Measurements from ENCODE around the gene BRAT1. TPM values are rescaled to one million over a fixed set of nuclear protein-coding genes. Genes with fewer than 3 reads are reported as not detected.

Gene BRAT1
- polyA plus RNA-seq, 1 donor from 2014 or later, result 60.3 TPM

GRCh38 chr7:2493205-2494164 is 61.8 kb downstream of the BRAT1 start:
- Histone ChIP-seq H2AFZ (ENCODE audit: low read depth, low read length) (no peak overlapping the region), H3F3A (ENCODE audit: insufficient read depth, low read length, poor library complexity, severe bottlenecking) (no peaks in the 10 kb centered on the region), H3K36me3 (ENCODE audit: insufficient read depth, low read length) (no peaks in the 10 kb centered on the region), H3K9me2 (ENCODE audit: insufficient read depth, low read length) (no peaks in the 10 kb centered on the region), H4K20me1 (ENCODE audit: insufficient read depth) (no peaks in the 10 kb centered on the region), H3K9me3 (ENCODE audit: low read length) (no peaks in the 10 kb centered on the region), H3K4me3 (ENCODE audit: low read length) (no peak overlapping the region), H3K9ac (ENCODE audit: low read length) (no peak overlapping the region), H3K79me2 (replicated peaks; ENCODE audit: insufficient read depth, low read length) (no peaks in the 10 kb centered on the region), H3K4me2 (ENCODE audit: low read length) (no peak overlapping the region), H3K27ac (ENCODE audit: low read length) (no peak overlapping the region), H3K27me3 (ENCODE audit: insufficient read depth, low read depth, low read length) (no peaks in the 10 kb centered on the region)
- TF ChIP-seq, protein P1, sequence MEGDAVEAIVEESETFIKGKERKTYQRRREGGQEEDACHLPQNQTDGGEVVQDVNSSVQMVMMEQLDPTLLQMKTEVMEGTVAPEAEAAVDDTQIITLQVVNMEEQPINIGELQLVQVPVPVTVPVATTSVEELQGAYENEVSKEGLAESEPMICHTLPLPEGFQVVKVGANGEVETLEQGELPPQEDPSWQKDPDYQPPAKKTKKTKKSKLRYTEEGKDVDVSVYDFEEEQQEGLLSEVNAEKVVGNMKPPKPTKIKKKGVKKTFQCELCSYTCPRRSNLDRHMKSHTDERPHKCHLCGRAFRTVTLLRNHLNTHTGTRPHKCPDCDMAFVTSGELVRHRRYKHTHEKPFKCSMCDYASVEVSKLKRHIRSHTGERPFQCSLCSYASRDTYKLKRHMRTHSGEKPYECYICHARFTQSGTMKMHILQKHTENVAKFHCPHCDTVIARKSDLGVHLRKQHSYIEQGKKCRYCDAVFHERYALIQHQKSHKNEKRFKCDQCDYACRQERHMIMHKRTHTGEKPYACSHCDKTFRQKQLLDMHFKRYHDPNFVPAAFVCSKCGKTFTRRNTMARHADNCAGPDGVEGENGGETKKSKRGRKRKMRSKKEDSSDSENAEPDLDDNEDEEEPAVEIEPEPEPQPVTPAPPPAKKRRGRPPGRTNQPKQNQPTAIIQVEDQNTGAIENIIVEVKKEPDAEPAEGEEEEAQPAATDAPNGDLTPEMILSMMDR (IDR thresholded peaks at IDR 0.05; ENCODE audit: poor library complexity, severe bottlenecking), result no peak
- TF ChIP-seq EZH2 (IDR thresholded peaks at IDR 0.05; ENCODE audit: borderline replicate concordance, insufficient read depth, low read length, poor library complexity, severe bottlenecking), result no peak
- no peak for TF ChIP-seq SMC3 (conservative IDR thresholded peaks at IDR 0.05; ENCODE audit: poor library complexity)
- TF ChIP-seq REST (IDR thresholded peaks at IDR 0.05; ENCODE audit: borderline replicate concordance), result no peak
- TF ChIP-seq EP300 (conservative IDR thresholded peaks at IDR 0.05; ENCODE audit: poor library complexity, severe bottlenecking), result no peak
- no peak for TF ChIP-seq TAF1 (IDR thresholded peaks at IDR 0.05; ENCODE audit: low read depth)
- TF ChIP-seq MXI1 (conservative IDR thresholded peaks at IDR 0.05; ENCODE audit: poor library complexity, severe bottlenecking), result no peak
- no peak for TF ChIP-seq RAD21 (conservative IDR thresholded peaks at IDR 0.05)

GRCh38 chr7:2492038-2492437 is 63.3 kb downstream of the BRAT1 start:
- H3K9me3 ChIP-seq (ENCODE audit: low read length), result no peaks in the 10 kb centered on the region
- no peak for TF ChIP-seq EP300 (conservative IDR thresholded peaks at IDR 0.05; ENCODE audit: poor library complexity, severe bottlenecking)
- no peak for TF ChIP-seq EZH2 (IDR thresholded peaks at IDR 0.05; ENCODE audit: borderline replicate concordance, insufficient read depth, low read length, poor library complexity, severe bottlenecking)
- TF ChIP-seq POLR2AphosphoS5 (IDR thresholded peaks at IDR 0.05), result no peak
- no peak for TF ChIP-seq REST (IDR thresholded peaks at IDR 0.05; ENCODE audit: borderline replicate concordance)
- TF ChIP-seq, protein P1 (IDR thresholded peaks at IDR 0.05; ENCODE audit: poor library complexity, severe bottlenecking), result no peak
- no peak for TF ChIP-seq TAF1 (IDR thresholded peaks at IDR 0.05; ENCODE audit: low read depth)
- no peak for TF ChIP-seq SMC3 (conservative IDR thresholded peaks at IDR 0.05; ENCODE audit: poor library complexity)
- no peak for TF ChIP-seq MXI1 (conservative IDR thresholded peaks at IDR 0.05; ENCODE audit: poor library complexity, severe bottlenecking)
- no peak for TF ChIP-seq RAD21 (conservative IDR thresholded peaks at IDR 0.05)

More at GRCh38 chr7:2492038-2492437, 63.3 kb downstream of the BRAT1 start:
- Histone ChIP-seq H3K4me3 (ENCODE audit: low read length) (no peak overlapping the region), H3K27me3 (ENCODE audit: insufficient read depth, low read depth, low read length) (no peaks in the 10 kb centered on the region), H3F3A (ENCODE audit: insufficient read depth, low read length, poor library complexity, severe bottlenecking) (no peaks in the 10 kb centered on the region), H3K9me2 (ENCODE audit: insufficient read depth, low read length) (no peaks in the 10 kb centered on the region), H3K79me2 (replicated peaks; ENCODE audit: insufficient read depth, low read length) (no peaks in the 10 kb centered on the region), H3K4me2 (ENCODE audit: low read length) (no peak overlapping the region), H4K20me1 (ENCODE audit: insufficient read depth) (no peaks in the 10 kb centered on the region), H3K36me3 (ENCODE audit: insufficient read depth, low read length) (no peaks in the 10 kb centered on the region), H3K27ac (ENCODE audit: low read length) (no peak overlapping the region), H2AFZ (ENCODE audit: low read depth, low read length) (no peak overlapping the region), H3K9ac (ENCODE audit: low read length) (no peak overlapping the region)
